Left lung (tissue), 10 donors: ENCODE data around the gene GINS2. TPM values are rescaled to one million over a fixed set of nuclear protein-coding genes. Genes with fewer than 3 reads are reported as not detected.

Experiments used
- ATAC-seq: fragments of 200-7000 bp; cut with Tn5 transposase; one replicate; pipeline ENCODE4 v1.9.1; 2020; ENCODE audit warnings: moderate library complexity
- DNase-seq, 4 donors: peaks; one replicate each; pipeline ENCODE4 v3.0.0-alpha.2; 2013 to 2020
- H3K27ac ChIP-seq, 2 donors: fragments of 200-600 bp; sonication (generic) in 1 of 2; one replicate each; pipeline versions ENCODE4 v1.5.0 to v1.8.0; 2020 to 2021
- H3K27me3 ChIP-seq, 2 donors: fragments of 200-600 bp; sonication (generic) in 1 of 2; one replicate each; pipeline versions ENCODE4 v1.5.0 to v1.8.0; 2020 to 2021
- H3K36me3 ChIP-seq, 2 donors: fragments of 200-600 bp; sonication (generic) in 1 of 2; one replicate each; pipeline versions ENCODE4 v1.5.0 to v1.8.0; 2020 to 2021
- H3K4me1 ChIP-seq, 2 donors: fragments of 200-600 bp; one replicate each; pipeline ENCODE4 v1.8.0; 2021
- H3K4me3 ChIP-seq, 2 donors: fragments of 200-600 bp; sonication (generic) in 1 of 2; one replicate each; pipeline versions ENCODE4 v1.5.0 to v1.8.0; 2020 to 2021; ENCODE audit warnings: mild to moderate bottlenecking in 1 of 2
- H3K9me3 ChIP-seq, 2 donors: fragments of 200-600 bp; sonication (generic) in 1 of 2; one replicate each; pipeline versions ENCODE4 v1.5.0 to v1.8.0; 2020 to 2021
- intact Hi-C, 2 donors: fragments of 100-400 bp; cut with DNase I; formaldehyde crosslinking; loops; one replicate each; pipeline versions ENCODE4 v1.11.2 to v1.14.2; 2022
- polyA plus RNA-seq, 6 donors: library from polyadenylated mRNA; unstranded; fragments of 120-200 nt; gene quantifications; one replicate each; pipeline ENCODE4 v1.2.1, GENCODE V29; 2013; ENCODE audit not compliant: insufficient read length in 6 of 6
- total RNA-seq, 2 donors: library from RNA; stranded (reverse); fragmentation: NEBNext Ultra II Directional; extraction: Animal tissue kit (Norgen Biotek cat#: 25700); gene quantifications; one replicate each; pipeline ENCODE4 v1.2.1, GENCODE V29; 2021
- TF ChIP-seq, protein P1 (sequence below), 2 donors: fragments of 200-600 bp; sonication (generic) in 1 of 2; IDR thresholded peaks; one replicate each; pipeline versions ENCODE4 v1.5.0 to v1.8.0; 2021; ENCODE audit warnings: antibody characterized with exemption in 2 of 2
- donor health status: DM: no; HTN: yes; CAD: no.
- donor health status: DM: no; HTN: no; CAD: no.

GINS2 gene
- total and polyA plus RNA-seq, 8 donors, result 4.2 to 17.4 (median 13.8) TPM

DNA sequence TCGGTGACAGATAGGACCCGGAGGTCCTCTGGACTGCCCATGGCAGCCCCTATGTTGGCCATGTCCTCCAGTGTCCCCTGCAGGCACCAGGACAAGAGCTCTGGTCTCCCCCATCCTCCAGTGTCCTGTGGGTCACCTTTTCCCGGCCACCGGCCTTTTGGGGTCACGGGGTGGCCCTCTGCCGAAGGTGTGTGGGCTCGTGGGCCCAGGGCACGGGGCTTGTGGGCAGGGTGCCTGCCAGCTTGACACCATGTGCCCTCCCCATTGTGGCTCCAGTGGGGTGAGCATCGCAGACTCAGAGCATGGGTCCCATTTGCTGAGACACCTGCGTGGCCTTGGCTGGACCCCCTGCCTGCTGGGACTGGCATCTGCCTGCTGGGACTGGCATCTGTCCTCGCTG lies 57.5 kb downstream of the GINS2 start:
- DNase-seq (no peak), ATAC-seq (no peak)
- H3K27ac ChIP-seq, result no peak overlapping the region
- TF ChIP-seq, protein P1, sequence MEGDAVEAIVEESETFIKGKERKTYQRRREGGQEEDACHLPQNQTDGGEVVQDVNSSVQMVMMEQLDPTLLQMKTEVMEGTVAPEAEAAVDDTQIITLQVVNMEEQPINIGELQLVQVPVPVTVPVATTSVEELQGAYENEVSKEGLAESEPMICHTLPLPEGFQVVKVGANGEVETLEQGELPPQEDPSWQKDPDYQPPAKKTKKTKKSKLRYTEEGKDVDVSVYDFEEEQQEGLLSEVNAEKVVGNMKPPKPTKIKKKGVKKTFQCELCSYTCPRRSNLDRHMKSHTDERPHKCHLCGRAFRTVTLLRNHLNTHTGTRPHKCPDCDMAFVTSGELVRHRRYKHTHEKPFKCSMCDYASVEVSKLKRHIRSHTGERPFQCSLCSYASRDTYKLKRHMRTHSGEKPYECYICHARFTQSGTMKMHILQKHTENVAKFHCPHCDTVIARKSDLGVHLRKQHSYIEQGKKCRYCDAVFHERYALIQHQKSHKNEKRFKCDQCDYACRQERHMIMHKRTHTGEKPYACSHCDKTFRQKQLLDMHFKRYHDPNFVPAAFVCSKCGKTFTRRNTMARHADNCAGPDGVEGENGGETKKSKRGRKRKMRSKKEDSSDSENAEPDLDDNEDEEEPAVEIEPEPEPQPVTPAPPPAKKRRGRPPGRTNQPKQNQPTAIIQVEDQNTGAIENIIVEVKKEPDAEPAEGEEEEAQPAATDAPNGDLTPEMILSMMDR (IDR thresholded peaks at IDR 0.05), result no peak
- H3K36me3 ChIP-seq, result peaks cover 0 to 32% of the 10 kb centered on the region in 2 donors
- intact Hi-C loops, result no loop called here
- no peaks in the 10 kb centered on the region for H3K27me3 ChIP-seq
- no peak overlapping the region for H3K4me3 ChIP-seq
- H3K4me1 ChIP-seq, result peaks cover 0 to 23% of the 10 kb centered on the region in 2 donors
- peaks cover 0 to 12% of the 10 kb centered on the region in 2 donors for H3K9me3 ChIP-seq

DNA sequence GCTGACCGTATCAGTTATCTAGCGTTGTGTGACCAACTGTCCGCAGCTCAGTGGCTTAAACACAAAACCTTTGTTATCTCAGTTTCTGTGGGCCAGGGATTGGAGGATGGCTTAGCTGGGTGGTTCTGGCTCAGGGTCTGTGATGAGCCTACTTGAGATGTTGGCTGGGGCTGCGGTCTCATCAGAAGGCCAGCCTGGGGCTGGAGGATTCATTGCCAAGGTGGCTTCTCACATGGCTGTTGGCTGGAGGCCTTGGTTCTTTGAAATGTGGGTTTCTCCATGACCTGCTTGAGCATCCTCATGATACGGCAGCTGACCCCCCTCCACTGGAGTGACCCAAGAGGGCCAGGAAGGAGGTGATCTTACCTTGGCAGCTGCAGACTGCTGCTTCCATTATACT lies 58.9 kb downstream of the GINS2 start:
- intact Hi-C loops, result no loop called here
- H3K4me1 ChIP-seq, result peaks cover 0 to 37% of the 10 kb centered on the region in 2 donors
- H3K36me3 ChIP-seq, result peaks cover 0 to 28% of the 10 kb centered on the region in 2 donors
- peaks cover 0 to 12% of the 10 kb centered on the region in 2 donors for H3K9me3 ChIP-seq
- no peaks in the 10 kb centered on the region for H3K27me3 ChIP-seq
- no peak for ATAC-seq
- no peak overlapping the region for H3K27ac ChIP-seq
- TF ChIP-seq, protein P1 (IDR thresholded peaks at IDR 0.05), result no peak
- DNase-seq, result no peak
- H3K4me3 ChIP-seq, result no peak overlapping the region

DNA sequence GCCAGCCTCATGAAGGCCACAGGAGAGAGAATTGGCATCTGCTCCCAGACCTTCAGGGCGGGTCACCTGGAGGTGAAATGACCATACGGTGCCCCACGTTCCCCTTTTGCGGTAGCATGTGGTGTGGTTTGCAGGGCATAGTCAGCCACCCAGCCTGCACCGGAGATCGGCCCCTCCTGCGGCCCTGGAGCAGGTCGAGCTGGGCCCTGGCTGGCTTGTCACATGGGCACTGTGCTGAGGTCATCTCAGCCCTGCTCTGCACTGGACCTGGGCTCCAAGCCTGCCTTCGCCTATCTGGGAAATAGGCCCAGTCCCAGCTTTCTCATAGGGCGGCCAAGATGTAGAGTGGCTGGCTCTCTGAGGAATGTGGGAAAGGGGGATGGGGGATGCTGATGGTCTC lies 59.4 kb downstream of the GINS2 start:
- intact Hi-C loops, result no loop called here
- H3K36me3 ChIP-seq, result peaks cover 0 to 27% of the 10 kb centered on the region in 2 donors
- H3K27me3 ChIP-seq, result no peaks in the 10 kb centered on the region
- no peak overlapping the region for H3K27ac ChIP-seq
- ATAC-seq, result no peak
- DNase-seq, result no peak
- H3K4me3 ChIP-seq, result no peak overlapping the region
- H3K4me1 ChIP-seq, result peaks cover 0 to 42% of the 10 kb centered on the region in 2 donors
- H3K9me3 ChIP-seq, result peaks cover 0 to 12% of the 10 kb centered on the region in 2 donors
- TF ChIP-seq, protein P1 (IDR thresholded peaks at IDR 0.05), result no peak

DNA sequence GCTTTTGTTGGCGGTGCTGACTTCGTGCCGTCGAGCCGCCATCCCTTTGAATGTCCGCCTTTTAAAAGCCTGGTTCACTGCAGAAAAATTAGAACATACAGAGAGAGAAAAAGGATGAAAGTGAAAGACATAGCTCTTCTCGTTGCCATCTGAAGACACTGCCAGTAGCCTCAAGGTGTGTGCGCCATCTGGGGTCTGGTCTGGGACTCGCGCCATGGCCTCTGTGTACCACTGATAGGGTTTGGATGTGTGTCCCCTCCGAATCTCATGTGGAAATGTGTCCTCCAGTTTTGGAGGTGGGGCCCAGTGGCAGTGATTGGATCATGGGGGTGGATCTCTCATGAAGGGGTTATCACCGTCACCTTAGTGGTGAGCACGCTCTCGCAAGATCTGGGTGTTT lies 60.1 kb downstream of the GINS2 start:
- TF ChIP-seq, protein P1 (IDR thresholded peaks at IDR 0.05), result no peak
- DNase-seq (no peak), ATAC-seq (no peak)
- no peak overlapping the region for H3K4me3 ChIP-seq
- H3K4me1 ChIP-seq, result peaks cover 0 to 43% of the 10 kb centered on the region in 2 donors
- H3K27ac ChIP-seq, result no peak overlapping the region
- peaks cover 0 to 22% of the 10 kb centered on the region in 2 donors for H3K36me3 ChIP-seq
- no peaks in the 10 kb centered on the region for H3K27me3 ChIP-seq
- peaks cover 0 to 12% of the 10 kb centered on the region in 2 donors for H3K9me3 ChIP-seq
- intact Hi-C loops, result no loop called here

DNA sequence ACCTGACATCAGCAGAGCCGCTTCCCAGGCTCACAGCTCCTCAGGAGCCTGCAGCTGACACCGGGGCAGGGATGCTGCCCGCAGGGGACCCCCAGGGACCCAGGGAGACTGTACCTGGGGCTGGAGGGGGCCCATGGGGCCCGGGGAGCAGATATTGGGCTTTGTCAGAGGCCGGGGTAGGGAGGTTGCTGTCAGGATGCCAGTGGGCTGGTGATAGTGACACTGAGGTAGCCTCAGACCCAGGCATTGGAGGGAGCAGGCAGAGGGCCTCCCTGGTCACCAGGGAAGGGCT lies 60.5 kb downstream of the GINS2 start:
- Histone ChIP-seq H3K4me3 (no peak overlapping the region), H3K36me3 (peaks cover 0 to 19% of the 10 kb centered on the region in 2 donors), H3K4me1 (peaks cover 0 to 47% of the 10 kb centered on the region in 2 donors), H3K27ac (no peak overlapping the region), H3K9me3 (peaks cover 0 to 12% of the 10 kb centered on the region in 2 donors), H3K27me3 (no peaks in the 10 kb centered on the region)
- ATAC-seq (no peak), DNase-seq (no peak)
- TF ChIP-seq, protein P1 (IDR thresholded peaks at IDR 0.05), result no peak
- intact Hi-C loops, result no loop called here
